H1 (cell line): Measurements from ENCODE around the gene GRK5. TPM values are rescaled to one million over a fixed set of nuclear protein-coding genes. Genes with fewer than 3 reads are reported as not detected.

Experiments used
- polyA plus RNA-seq, 7 experiments: library from polyadenylated mRNA; depleted of rRNA in 3 of 7; stranded (reverse) in 5 of 7; unstranded in 2 of 7; fragments of >200 nt in 5 of 7; fragments of 200-250 nt in 2 of 7; gene quantifications; 1 replicate in 5 of 7; 2 replicates in 1 of 7; 4 replicates in 1 of 7; pipeline versions ENCODE4 v1.2.1 to v1.2.3, GENCODE V29; 2011 to 2013; ENCODE audit warnings: missing spikeins in 2 of 7, mixed read lengths in 2 of 7
- total RNA-seq: library from RNA; stranded (reverse); fragmentation: NEBNext Ultra II Directional; extraction: Animal tissue kit (Norgen Biotek cat#: 25700); gene quantifications from 2 replicates; pipeline ENCODE4 v1.2.1, GENCODE V29; 2021
- TF ChIP-seq, protein P1 (sequence below): fragments of 300-600 bp; sonication (generic); IDR thresholded peaks from 2 replicates; pipeline ENCODE4 v1.7.1; 2012; ENCODE audit warnings: low read length, moderate library complexity, mild to moderate bottlenecking, inconsistent platforms; ENCODE audit not compliant: insufficient replicate concordance

Gene GRK5
- total and polyA plus RNA-seq, 2 of the 8 experiments (the other 6 are each of a cell fraction or from before 2014, with no cell fraction given), result 0.54 to 2.5 TPM

GRCh38 chr10:119505131-119505551, 297.8 kb downstream of the GRK5 start (continued):
- TF ChIP-seq, protein P1, sequence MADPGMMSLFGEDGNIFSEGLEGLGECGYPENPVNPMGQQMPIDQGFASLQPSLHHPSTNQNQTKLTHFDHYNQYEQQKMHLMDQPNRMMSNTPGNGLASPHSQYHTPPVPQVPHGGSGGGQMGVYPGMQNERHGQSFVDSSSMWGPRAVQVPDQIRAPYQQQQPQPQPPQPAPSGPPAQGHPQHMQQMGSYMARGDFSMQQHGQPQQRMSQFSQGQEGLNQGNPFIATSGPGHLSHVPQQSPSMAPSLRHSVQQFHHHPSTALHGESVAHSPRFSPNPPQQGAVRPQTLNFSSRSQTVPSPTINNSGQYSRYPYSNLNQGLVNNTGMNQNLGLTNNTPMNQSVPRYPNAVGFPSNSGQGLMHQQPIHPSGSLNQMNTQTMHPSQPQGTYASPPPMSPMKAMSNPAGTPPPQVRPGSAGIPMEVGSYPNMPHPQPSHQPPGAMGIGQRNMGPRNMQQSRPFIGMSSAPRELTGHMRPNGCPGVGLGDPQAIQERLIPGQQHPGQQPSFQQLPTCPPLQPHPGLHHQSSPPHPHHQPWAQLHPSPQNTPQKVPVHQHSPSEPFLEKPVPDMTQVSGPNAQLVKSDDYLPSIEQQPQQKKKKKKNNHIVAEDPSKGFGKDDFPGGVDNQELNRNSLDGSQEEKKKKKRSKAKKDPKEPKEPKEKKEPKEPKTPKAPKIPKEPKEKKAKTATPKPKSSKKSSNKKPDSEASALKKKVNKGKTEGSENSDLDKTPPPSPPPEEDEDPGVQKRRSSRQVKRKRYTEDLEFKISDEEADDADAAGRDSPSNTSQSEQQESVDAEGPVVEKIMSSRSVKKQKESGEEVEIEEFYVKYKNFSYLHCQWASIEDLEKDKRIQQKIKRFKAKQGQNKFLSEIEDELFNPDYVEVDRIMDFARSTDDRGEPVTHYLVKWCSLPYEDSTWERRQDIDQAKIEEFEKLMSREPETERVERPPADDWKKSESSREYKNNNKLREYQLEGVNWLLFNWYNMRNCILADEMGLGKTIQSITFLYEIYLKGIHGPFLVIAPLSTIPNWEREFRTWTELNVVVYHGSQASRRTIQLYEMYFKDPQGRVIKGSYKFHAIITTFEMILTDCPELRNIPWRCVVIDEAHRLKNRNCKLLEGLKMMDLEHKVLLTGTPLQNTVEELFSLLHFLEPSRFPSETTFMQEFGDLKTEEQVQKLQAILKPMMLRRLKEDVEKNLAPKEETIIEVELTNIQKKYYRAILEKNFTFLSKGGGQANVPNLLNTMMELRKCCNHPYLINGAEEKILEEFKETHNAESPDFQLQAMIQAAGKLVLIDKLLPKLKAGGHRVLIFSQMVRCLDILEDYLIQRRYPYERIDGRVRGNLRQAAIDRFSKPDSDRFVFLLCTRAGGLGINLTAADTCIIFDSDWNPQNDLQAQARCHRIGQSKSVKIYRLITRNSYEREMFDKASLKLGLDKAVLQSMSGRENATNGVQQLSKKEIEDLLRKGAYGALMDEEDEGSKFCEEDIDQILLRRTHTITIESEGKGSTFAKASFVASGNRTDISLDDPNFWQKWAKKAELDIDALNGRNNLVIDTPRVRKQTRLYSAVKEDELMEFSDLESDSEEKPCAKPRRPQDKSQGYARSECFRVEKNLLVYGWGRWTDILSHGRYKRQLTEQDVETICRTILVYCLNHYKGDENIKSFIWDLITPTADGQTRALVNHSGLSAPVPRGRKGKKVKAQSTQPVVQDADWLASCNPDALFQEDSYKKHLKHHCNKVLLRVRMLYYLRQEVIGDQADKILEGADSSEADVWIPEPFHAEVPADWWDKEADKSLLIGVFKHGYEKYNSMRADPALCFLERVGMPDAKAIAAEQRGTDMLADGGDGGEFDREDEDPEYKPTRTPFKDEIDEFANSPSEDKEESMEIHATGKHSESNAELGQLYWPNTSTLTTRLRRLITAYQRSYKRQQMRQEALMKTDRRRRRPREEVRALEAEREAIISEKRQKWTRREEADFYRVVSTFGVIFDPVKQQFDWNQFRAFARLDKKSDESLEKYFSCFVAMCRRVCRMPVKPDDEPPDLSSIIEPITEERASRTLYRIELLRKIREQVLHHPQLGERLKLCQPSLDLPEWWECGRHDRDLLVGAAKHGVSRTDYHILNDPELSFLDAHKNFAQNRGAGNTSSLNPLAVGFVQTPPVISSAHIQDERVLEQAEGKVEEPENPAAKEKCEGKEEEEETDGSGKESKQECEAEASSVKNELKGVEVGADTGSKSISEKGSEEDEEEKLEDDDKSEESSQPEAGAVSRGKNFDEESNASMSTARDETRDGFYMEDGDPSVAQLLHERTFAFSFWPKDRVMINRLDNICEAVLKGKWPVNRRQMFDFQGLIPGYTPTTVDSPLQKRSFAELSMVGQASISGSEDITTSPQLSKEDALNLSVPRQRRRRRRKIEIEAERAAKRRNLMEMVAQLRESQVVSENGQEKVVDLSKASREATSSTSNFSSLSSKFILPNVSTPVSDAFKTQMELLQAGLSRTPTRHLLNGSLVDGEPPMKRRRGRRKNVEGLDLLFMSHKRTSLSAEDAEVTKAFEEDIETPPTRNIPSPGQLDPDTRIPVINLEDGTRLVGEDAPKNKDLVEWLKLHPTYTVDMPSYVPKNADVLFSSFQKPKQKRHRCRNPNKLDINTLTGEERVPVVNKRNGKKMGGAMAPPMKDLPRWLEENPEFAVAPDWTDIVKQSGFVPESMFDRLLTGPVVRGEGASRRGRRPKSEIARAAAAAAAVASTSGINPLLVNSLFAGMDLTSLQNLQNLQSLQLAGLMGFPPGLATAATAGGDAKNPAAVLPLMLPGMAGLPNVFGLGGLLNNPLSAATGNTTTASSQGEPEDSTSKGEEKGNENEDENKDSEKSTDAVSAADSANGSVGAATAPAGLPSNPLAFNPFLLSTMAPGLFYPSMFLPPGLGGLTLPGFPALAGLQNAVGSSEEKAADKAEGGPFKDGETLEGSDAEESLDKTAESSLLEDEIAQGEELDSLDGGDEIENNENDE, result no peak
